Activated effector memory CD4-positive, alpha-beta T cell treated with anti-CD3 and anti-CD28 coated beads, Interleukin-2, amount 50 U/mL, for 16 hours (primary cell): ENCODE data around the gene RPL13A.
"Not testable (repeated sequence)": the region's sequence is repeated elsewhere in the genome, so short reads cannot be mapped to it uniquely, and the experiment has no call there.

Experiments
- DNase-seq: peaks from one replicate; pipeline ENCODE4 v3.0.0-alpha.2; 2020

RPL13A gene

GRCh38 chr19:49487277-49488045, at the start of gene RPL13A:
TSS of gene RPL13A (plus strand) at chr19:49487608. CDS start at chr19:49487630, 22 bp downstream.
- peak; percentile 100 for DNase-seq

- DNase-seq, result no peak
Observed at GRCh38 chr19:49438261-49438660, 49.1 kb upstream of the RPL13A start.

GRCh38 chr19:49439836-49440235, 47.6 kb upstream of the RPL13A start:
- no peak for DNase-seq

- no peak for DNase-seq
Observed at GRCh38 chr19:49440439-49441209, 46.8 kb upstream of the RPL13A start.

- peak; percentile 80 for DNase-seq
Observed at GRCh38 chr19:49441210-49441959, 46.0 kb upstream of the RPL13A start, which contains the start of gene SLC17A7. TSS of gene SLC17A7 (minus strand) at chr19:49441527. CDS start at chr19:49441379, 148 bp downstream.

GRCh38 chr19:49441960-49442350, 45.5 kb upstream of the RPL13A start:
- DNase-seq, result no peak

GRCh38 chr19:49442354-49442753, 45.1 kb upstream of the RPL13A start:
- no peak for DNase-seq

- DNase-seq, result peak; percentile 87
Observed at GRCh38 chr19:49442771-49443365, 44.5 kb upstream of the RPL13A start.

GRCh38 chr19:49443366-49444099, 43.9 kb upstream of the RPL13A start:
- DNase-seq, result peak; percentile 97

GRCh38 chr19:49444100-49444700, 43.2 kb upstream of the RPL13A start:
- not testable (repeated sequence) for DNase-seq

GRCh38 chr19:49445997-49446396, 41.4 kb upstream of the RPL13A start:
- no peak for DNase-seq

- DNase-seq, result no peak
Observed at GRCh38 chr19:49447485-49448431, 39.6 kb upstream of the RPL13A start.

GRCh38 chr19:49448432-49448786, 39.0 kb upstream of the RPL13A start:
- DNase-seq, result no peak

GRCh38 chr19:49450405-49450804, 37.0 kb upstream of the RPL13A start:
- no peak for DNase-seq

GRCh38 chr19:49451430-49452181, 35.8 kb upstream of the RPL13A start, which contains the start of gene PIH1D1:
TSS of gene PIH1D1 (minus strand) at chr19:49451814. CDS start at chr19:49451574, 240 bp downstream.
- DNase-seq, result peak; percentile 97

- DNase-seq, result peak; percentile 99
Observed at GRCh38 chr19:49453013-49453756, 34.2 kb upstream of the RPL13A start, which contains the start of gene ALDH16A1. TSS of gene ALDH16A1 (plus strand) at chr19:49453225. CDS start at chr19:49453332, 107 bp downstream.

GRCh38 chr19:49453757-49454240, 33.6 kb upstream of the RPL13A start:
- DNase-seq, result no peak

- DNase-seq, result no peak
Observed at GRCh38 chr19:49455773-49456172, 31.6 kb upstream of the RPL13A start.

- DNase-seq, result no peak
Observed at GRCh38 chr19:49456326-49456725, 31.1 kb upstream of the RPL13A start.
